Tibial nerve (tissue), 4 donors: ENCODE results near the gene PPP2R1B. TPM values are rescaled to one million over a fixed set of nuclear protein-coding genes. Genes with fewer than 3 reads are reported as not detected.
A peak's percentile ranks its signal among the peaks of the same experiment; 100 is the strongest.

Experiments used
- DNase-seq, 2 donors: peaks; one replicate each; pipeline ENCODE4 v3.0.0-alpha.2; 2019; ENCODE audit warnings: low spot score in 2 of 2
- H3K27ac ChIP-seq, 4 donors: fragments of 200-600 bp; sonication (generic) in 3 of 4; one replicate each; pipeline ENCODE4 v1.5.1; 2017 to 2019; ENCODE audit warnings: mild to moderate bottlenecking in 1 of 4
- H3K27me3 ChIP-seq, 2 donors: fragments of 200-600 bp; sonication (generic) in 1 of 2; one replicate each; pipeline versions ENCODE4 v1.5.1 to v1.6.0; 2017 to 2019
- H3K36me3 ChIP-seq, 3 donors: fragments of 200-600 bp; sonication (generic); one replicate each; pipeline ENCODE4 v1.5.1; 2018 to 2019
- H3K4me1 ChIP-seq, 4 donors: fragments of 200-600 bp; sonication (generic) in 3 of 4; one replicate each; pipeline ENCODE4 v1.5.1; 2017 to 2019
- H3K4me3 ChIP-seq, 4 donors: fragments of 200-600 bp; sonication (generic) in 3 of 4; one replicate each; pipeline ENCODE4 v1.5.1; 2017 to 2019; ENCODE audit warnings: mild to moderate bottlenecking in 1 of 4, moderate library complexity in 1 of 4
- H3K9me3 ChIP-seq, 4 donors: fragments of 200-600 bp; sonication (generic) in 3 of 4; one replicate each; pipeline ENCODE4 v1.5.1; 2017 to 2019
- EP300 ChIP-seq, 2 donors: sonication (generic); formaldehyde crosslinking; IDR thresholded peaks; one replicate each; pipeline ENCODE4 v1.6.1; 2017; ENCODE audit warnings: antibody characterized with exemption in 2 of 2, mild to moderate bottlenecking in 1 of 2
- POLR2A ChIP-seq, 2 donors: fragments of 450-650 bp; IDR thresholded peaks; one replicate each; pipeline ENCODE4 v1.6.1; 2017; ENCODE audit warnings: antibody characterized with exemption in 2 of 2, mild to moderate bottlenecking in 2 of 2, moderate library complexity in 2 of 2
- WGBS, 2 donors: methylation state at CpG; one replicate each; pipeline ENCODE4 v1.1.5; 2018; 5-methylcytosine and 5-hydroxymethylcytosine counted together
- total RNA-seq, 4 donors: library from RNA; depleted of rRNA; stranded (reverse); fragments of >200 nt; gene quantifications; one replicate each; pipeline ENCODE4 v1.1.0, GENCODE V29; 2016
- TF ChIP-seq, protein P1 (sequence below), 5 experiments: fragments of 200-600 bp in 3 of 5; fragments of 450-650 bp in 2 of 5; sonication (generic) in 3 of 5; IDR thresholded peaks; one replicate each; pipeline ENCODE4 v1.5.1; 2016 to 2019; ENCODE audit warnings: antibody characterized with exemption in 5 of 5, mild to moderate bottlenecking in 3 of 5, moderate library complexity in 2 of 5

The PPP2R1B gene
- total RNA-seq, 4 donors from 2014 or later = 20.8 to 41.4 (median 25.1) TPM

DNA sequence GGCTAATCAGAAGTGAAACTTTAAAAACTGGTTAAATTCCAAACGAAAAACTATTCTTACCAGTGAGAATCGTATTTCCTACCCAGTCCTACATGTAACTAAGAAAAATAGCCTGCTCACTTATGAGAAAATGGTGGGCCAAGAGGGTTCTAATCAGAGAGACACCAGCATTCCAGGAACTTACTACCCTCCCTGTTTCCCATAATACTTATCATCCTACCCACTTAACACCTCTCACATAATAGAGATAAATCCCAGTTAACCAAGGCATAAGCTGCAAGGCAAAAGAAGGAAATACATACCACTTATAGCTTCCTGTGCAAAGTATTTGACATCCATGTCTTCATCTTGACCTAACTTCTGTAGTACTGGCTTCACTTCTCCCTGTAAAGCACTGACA is 24.4 kb downstream of the PPP2R1B start:
- H3K27ac ChIP-seq = no peak overlapping the region
- no peak overlapping the region for H3K4me3 ChIP-seq
- peaks cover 0 to 42% (median 7%) of the 10 kb centered on the region in 3 donors for H3K36me3 ChIP-seq
- no peaks in the 10 kb centered on the region for H3K27me3 ChIP-seq
- no peaks in the 10 kb centered on the region for H3K9me3 ChIP-seq
- WGBS, 2 donors = 89 to 91% methylated on average over 2 of the region's 2 CpGs
- no peak for DNase-seq
- TF ChIP-seq EP300 (IDR thresholded peaks at IDR 0.05) (no peak), POLR2A (IDR thresholded peaks at IDR 0.05) (no peak)
- TF ChIP-seq, protein P1, sequence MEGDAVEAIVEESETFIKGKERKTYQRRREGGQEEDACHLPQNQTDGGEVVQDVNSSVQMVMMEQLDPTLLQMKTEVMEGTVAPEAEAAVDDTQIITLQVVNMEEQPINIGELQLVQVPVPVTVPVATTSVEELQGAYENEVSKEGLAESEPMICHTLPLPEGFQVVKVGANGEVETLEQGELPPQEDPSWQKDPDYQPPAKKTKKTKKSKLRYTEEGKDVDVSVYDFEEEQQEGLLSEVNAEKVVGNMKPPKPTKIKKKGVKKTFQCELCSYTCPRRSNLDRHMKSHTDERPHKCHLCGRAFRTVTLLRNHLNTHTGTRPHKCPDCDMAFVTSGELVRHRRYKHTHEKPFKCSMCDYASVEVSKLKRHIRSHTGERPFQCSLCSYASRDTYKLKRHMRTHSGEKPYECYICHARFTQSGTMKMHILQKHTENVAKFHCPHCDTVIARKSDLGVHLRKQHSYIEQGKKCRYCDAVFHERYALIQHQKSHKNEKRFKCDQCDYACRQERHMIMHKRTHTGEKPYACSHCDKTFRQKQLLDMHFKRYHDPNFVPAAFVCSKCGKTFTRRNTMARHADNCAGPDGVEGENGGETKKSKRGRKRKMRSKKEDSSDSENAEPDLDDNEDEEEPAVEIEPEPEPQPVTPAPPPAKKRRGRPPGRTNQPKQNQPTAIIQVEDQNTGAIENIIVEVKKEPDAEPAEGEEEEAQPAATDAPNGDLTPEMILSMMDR (IDR thresholded peaks at IDR 0.05) = no peak
- peaks cover 0 to 50% (median 26%) of the 10 kb centered on the region in 4 donors for H3K4me1 ChIP-seq

- 66 to 79% methylated on average over 2 of the region's 2 CpGs for WGBS, 2 donors
- Histone ChIP-seq H3K27me3 (no peaks in the 10 kb centered on the region), H3K27ac (peak overlapping the region in 2 of 4 donors; percentile 98 to 99), H3K9me3 (no peaks in the 10 kb centered on the region), H3K36me3 (peaks cover 0 to 36% (median 0%) of the 10 kb centered on the region in 3 donors), H3K4me3 (no peak overlapping the region), H3K4me1 (peaks cover 0 to 56% (median 35%) of the 10 kb centered on the region in 4 donors)
- no peak for DNase-seq
- TF ChIP-seq POLR2A (IDR thresholded peaks at IDR 0.05) (no peak), EP300 (IDR thresholded peaks at IDR 0.05) (no peak)
- TF ChIP-seq, protein P1 (IDR thresholded peaks at IDR 0.05) = no peak
Observed at GRCh38 chr11:111739299-111739698, 26.9 kb downstream of the PPP2R1B start.

DNA sequence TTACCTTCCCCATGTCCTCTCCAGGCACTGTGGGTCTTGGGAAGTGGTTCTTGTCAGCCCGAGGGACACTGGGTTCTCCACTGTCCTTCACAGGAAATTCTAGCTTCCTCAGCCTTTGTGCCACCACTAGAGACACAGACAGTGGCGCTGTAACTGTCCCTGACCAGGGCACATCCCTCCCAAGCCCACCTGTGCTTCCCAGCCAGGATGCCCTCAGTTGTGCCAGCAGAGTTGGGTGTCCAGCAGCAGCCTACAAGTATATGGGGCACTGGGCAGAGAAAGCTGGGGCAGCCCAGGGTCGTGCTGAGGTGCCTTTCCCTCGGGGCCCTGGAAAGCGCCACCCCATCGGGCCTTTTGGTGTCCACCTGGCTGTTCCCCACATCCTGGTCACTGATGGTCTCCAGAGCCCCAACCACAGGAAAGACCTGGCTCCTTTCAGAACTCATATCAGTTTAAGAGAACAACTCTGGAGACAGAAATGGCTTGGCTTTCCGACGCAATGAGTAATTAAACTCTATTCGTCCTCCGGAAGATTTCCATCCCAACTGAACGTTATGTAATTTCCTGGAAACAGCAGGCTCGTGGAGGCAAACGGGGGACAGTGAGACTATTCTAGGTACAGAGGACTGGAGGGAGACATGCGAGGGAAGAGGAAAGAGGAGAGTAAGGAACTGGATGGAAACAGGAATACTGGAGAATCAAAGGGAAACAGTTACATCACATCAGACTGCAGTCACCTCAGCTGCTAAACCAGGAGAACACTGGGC is 28.6 kb downstream of the PPP2R1B start:
- H3K36me3 ChIP-seq = peaks cover 0 to 21% (median 0%) of the 10 kb centered on the region in 3 donors
- H3K27me3 ChIP-seq = no peaks in the 10 kb centered on the region
- TF ChIP-seq POLR2A (IDR thresholded peaks at IDR 0.05) = no peak
- TF ChIP-seq EP300 (IDR thresholded peaks at IDR 0.05) = no peak
- TF ChIP-seq, protein P1 (IDR thresholded peaks at IDR 0.05) = no peak
- 42 to 51% methylated on average over 9 to 14 of the region's 14 CpGs for WGBS, 2 donors
- H3K4me1 ChIP-seq = peaks cover 0 to 66% (median 49%) of the 10 kb centered on the region in 4 donors
- H3K4me3 ChIP-seq = no peak overlapping the region
- H3K27ac ChIP-seq = peak overlapping the region; percentile 90 to 99 (median 94)
- no peak for DNase-seq
- H3K9me3 ChIP-seq = no peaks in the 10 kb centered on the region

- WGBS, 2 donors = 49 to 55% methylated on average over 15 of the region's 15 CpGs
- peaks cover 0 to 74% (median 54%) of the 10 kb centered on the region in 4 donors for H3K4me1 ChIP-seq
Observed at GRCh38 chr11:111736621-111737443, 29.4 kb downstream of the PPP2R1B start.

GRCh38 chr11:111736181-111736590 is 30.0 kb downstream of the PPP2R1B start:
- no peak for DNase-seq
- H3K4me3 ChIP-seq = peak overlapping the region in 2 of 4 donors; percentile 37 to 56
- 29 to 32% methylated on average over 11 of the region's 11 CpGs for WGBS, 2 donors
- peaks cover 0 to 81% (median 60%) of the 10 kb centered on the region in 4 donors for H3K4me1 ChIP-seq
- TF ChIP-seq EP300 (IDR thresholded peaks at IDR 0.05) (no peak), POLR2A (IDR thresholded peaks at IDR 0.05) (peak in 1 of 2 donors; percentile 0)
- H3K27me3 ChIP-seq = no peaks in the 10 kb centered on the region
- no peaks in the 10 kb centered on the region for H3K9me3 ChIP-seq
- H3K27ac ChIP-seq = peak overlapping the region; percentile 90 to 99 (median 94)
- peaks cover 0 to 11% (median 0%) of the 10 kb centered on the region in 3 donors for H3K36me3 ChIP-seq

More at GRCh38 chr11:111736621-111737443, 29.4 kb downstream of the PPP2R1B start:
- Histone ChIP-seq H3K27ac (peak overlapping the region; percentile 90 to 99 (median 94)), H3K9me3 (no peaks in the 10 kb centered on the region), H3K27me3 (no peaks in the 10 kb centered on the region), H3K4me3 (no peak overlapping the region), H3K36me3 (peaks cover 0 to 18% (median 0%) of the 10 kb centered on the region in 3 donors)
- TF ChIP-seq POLR2A (IDR thresholded peaks at IDR 0.05) = no peak
- no peak for DNase-seq
